ENCODE results near the gene SEZ6L.

Gene SEZ6L

GRCh38 chr22:26345496-26345895 is 176.2 kb downstream of the SEZ6L start:
- no peak for DNase-seq

- DNase-seq = no peak
Measured at GRCh38 chr22:26348810-26349526, 179.7 kb downstream of the SEZ6L start.

DNA sequence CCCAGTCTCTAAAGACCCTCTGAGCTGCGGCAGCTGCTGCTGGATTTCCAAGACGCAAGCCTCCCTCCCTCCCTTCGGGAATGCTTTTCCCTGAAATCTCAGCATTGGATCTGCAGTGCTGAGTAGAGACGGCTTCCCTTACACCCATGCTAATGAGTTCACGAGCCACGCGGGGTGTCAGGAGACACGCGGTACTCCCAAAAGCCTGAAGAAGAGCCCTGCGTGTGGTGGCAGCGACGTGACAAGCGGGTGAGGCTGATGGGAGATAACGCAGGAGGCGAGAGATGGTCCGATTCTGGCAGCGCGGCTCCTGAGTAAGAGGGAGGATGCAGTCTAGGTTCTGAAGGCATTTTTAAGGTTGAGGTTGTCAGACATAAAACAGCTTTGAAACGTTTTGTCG is 185.4 kb downstream of the SEZ6L start:
- no peak for DNase-seq

DNA sequence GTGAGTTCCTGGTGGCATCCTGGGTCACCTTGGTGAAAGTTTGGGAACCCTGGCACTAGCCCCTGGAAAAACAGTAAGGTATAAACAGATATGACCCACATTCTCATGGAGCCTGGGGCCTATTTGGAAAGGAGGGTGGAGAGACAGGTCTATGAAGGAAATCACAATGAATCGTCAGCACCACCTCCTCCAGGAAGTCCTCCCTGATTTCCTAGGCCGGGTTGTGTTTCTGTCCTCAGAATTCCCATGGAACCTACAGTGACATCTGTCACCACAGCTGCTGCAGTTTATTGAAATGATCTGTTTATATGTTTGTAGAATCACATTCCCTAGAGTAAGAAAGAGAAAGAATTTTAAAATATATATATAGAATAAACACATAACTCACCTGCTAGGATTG is 188.0 kb downstream of the SEZ6L start:
- DNase-seq = no peak

DNA sequence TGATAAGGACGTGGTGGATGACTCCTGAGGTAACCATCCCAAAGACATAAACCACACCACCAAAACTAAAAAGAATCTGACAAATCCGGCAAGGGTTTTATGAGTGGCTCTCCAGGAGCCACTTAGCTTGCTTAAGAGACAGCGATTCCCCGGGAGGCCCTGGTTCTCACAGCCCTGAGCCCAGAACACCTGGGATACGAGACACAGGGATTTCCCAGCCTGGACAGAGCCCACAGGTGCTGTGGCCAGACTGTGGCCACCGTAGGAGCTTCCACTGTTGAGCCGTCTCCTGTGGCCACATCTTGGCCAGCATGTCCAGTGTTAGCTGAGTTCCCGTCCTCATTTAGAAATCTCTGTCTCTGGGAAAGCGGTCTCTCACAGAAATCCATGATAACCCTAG is 188.6 kb downstream of the SEZ6L start:
- no peak for DNase-seq

DNA sequence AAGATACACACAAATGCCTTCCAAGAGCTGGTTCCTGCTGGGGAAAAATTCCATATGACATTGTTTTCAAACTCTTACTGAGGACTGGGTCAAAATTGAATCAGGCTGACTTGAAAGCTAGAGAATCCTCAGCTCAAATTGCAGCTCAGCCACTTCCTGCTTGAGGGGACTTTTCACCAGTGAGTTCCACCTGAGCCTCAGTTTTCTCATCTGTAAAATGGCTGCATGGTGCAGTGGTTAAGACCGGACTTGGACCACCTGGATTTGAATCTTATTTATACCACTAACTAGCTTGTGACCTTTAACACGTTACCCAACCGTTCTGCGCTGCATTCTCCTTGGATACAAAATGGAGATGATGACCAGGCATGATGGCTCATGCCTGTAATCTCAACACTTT is 189.9 kb downstream of the SEZ6L start:
- no peak for DNase-seq

DNA sequence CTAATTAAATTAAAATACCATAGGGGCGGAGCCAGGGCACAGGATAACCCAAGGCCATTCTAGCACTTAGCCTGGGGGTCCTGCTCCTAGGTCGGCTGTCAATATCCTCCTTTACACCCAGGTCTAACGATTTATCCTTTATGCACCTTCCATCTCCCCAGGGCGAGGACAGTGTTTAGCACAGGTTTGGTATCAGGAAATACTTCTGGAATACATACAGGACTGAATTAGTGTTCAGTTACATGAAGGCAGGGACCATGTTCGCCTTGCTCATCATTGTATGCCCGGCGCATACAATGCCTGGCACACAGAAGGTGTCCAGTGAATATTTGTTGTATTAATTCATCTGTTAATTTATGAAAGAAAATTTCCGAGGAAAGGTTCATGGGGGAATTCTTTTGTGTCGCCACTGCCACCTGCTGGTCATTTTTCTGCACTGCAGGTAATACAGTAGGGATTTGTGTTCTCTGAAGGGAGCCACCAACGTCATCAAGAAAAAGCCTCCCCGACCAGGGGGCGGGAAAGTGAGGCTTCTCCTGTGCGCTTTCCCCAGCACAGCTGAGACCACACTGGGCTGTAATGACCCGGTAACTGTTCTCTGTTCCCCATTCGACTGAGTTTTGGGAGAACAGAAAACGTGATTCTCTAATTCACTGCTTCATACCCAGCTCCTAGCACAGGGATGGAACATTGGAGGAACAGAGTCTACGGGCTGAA is 191.1 kb downstream of the SEZ6L start:
- DNase-seq = peak; percentile 46 to 58

- DNase-seq = no peak
Measured at GRCh38 chr22:26362471-26362870, 193.2 kb downstream of the SEZ6L start.

DNA sequence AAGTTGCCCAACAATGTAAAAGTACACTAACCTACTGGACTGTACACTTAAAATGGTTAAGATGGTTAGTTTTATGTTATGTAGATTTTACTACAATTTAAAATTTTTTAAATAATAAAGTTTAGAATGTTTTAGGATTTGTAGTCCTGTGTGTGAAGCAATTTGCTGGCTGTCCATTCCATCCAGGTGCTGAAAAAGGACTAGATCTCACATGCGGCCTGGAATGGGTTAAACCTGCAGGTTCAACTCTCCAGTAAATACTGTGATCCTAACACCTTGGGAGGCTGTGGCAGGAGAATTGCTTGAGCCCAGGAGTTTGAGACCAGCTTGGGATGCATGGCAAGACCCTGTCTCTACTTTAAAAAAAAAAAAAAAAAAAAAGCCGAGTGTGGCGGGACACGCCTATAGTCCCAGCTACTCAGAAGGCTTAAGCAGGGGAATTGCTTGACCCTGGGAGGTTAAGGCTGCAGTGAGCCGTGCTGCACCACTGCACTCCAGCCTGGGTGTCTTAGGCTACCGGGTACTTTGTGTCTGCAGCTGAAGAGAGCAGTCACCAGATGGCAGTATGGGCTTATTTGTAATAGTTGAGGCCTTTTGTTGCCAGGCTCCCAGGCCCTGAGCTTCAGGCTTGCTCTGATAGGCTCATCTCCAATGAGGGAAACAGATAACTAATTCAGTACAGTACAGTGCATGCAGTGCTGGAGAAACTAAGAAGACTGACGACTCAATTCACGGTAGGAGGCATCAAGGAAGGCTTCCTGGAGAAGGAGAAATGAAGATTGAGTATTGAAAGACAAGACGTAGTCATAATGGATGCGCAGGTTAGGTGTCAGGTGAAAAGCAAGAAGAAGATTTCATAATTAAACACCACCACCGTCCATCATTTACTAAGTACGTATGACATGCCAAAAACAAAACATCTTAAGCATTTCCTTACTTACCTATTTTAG is 195.1 kb downstream of the SEZ6L start:
- DNase-seq = peak in 1 of 2 experiments; percentile 77

GRCh38 chr22:26367402-26368245 is 198.4 kb downstream of the SEZ6L start:
- DNase-seq = peak in 1 of 2 experiments; percentile 30

- no peak for DNase-seq
Measured at GRCh38 chr22:26372890-26373289, 203.6 kb downstream of the SEZ6L start.

DNA sequence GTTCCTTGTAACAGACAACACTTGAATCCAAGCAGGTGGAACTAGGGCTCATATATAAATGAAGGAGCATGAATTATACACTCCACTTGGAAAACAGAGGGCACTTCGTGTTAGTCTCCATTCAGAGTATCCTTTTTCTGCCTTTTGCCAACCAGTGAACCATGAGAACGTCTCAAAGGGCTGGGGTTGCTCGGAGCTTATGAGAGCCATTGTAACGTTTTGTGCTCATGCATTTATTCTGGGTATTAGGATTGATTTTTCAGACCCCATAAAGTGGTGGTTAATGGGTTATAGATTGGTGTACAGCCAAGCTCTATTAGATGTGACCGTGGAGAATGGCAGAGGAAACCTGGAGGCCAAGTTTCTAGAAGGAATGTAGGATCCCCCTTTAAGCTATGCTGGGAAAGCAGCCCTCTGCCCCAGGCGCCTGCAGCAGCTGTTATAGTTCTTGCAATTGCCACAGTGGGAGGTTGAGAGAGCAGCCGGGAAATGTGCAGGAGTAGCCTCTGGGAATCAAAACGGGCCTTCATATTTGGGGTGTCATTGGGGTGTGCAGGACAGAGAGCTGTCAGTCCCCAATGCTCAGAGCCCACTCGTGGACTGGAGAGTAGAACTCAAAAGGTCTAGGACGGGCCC is 205.2 kb downstream of the SEZ6L start:
- no peak for DNase-seq

- no peak for DNase-seq
Measured at GRCh38 chr22:26377170-26377830, 208.0 kb downstream of the SEZ6L start.

GRCh38 chr22:26380072-26380830 is 211.0 kb downstream of the SEZ6L start:
- DNase-seq = no peak

DNA sequence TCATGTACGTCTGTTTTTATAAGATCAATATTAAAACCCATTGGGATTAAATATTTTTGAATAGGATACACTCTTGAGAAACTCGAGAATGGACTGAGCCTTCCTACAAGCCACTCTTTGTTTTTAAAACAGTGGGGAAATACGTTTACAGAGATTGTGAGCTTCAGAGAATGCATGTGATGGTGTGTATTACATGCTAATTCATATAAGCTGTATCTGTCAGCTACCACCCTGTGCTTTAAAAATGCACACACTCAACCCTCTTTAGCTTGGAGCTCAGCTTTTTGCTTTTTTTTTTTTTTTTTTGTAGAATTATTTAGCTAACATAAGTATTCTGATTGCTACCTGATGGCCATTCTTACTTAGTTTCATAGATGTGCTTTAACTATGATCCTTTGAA is 213.5 kb downstream of the SEZ6L start:
- no peak for DNase-seq

- no peak for DNase-seq
Measured at GRCh38 chr22:26383968-26384556, 214.8 kb downstream of the SEZ6L start.

DNA sequence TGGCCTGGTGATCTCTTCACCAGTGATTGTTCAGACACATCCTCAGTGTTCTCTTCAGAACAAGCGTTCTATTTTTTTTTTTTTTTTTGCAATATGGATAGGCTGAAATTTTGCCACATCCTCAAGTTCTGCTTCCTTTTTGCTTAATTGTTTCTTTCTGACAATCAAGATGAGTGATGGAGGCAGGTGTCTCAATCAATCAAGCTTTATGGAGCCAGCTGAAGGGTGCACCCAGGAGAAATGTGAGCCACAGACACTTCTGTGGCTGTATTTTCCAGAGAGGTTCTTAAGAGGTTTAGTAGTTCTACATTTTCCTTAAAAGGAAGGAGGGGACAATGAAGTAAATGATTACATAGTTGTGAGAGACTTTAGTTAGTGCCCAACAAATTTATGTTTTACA is 215.9 kb downstream of the SEZ6L start:
- no peak for DNase-seq

GRCh38 chr22:26389125-26389524 is 219.9 kb downstream of the SEZ6L start:
- no peak for DNase-seq

DNA sequence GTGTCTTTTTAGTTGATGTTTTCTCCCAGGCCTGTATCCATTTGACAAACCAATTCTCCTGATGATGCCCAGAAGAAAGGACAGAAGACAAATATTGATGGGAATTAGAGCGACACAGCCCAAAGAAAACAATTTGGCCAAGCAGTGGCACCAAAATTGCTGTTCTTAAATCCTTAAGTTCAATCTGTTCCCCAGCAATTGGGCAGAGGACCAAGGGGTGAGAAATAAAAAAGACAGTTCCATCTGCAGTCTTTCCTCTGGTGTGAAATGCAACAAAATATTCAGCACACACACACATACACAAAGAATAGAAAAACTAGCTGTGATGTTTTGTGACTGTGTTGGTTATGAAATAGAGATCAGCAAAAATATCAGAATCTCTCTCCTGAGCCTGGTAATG is 221.8 kb downstream of the SEZ6L start:
- DNase-seq = no peak

GRCh38 chr22:26391623-26392022 is 222.4 kb downstream of the SEZ6L start:
- DNase-seq = no peak

All from SW 1271 (cell line).